PC-3 (cell line): ENCODE measurements around the gene ALG12. TPM values are rescaled to one million over a fixed set of nuclear protein-coding genes. Genes with fewer than 3 reads are reported as not detected.
"Not testable (repeated sequence)": the region's sequence is repeated elsewhere in the genome, so short reads cannot be mapped to it uniquely, and the experiment has no call there.

Experiments used
- ATAC-seq: fragments of 200-7000 bp; cut with Tn5 transposase; 2 replicates; pipeline ENCODE4 v1.9.1; 2020; ENCODE audit warnings: mild to moderate bottlenecking, moderate library complexity
- BruUV-seq: library from RNA; stranded (reverse); fragments of 400-500 nt; replicated peaks from 2 replicates; lab custom pipeline; 2021; lab: Mats Ljungman, UMichigan
- CTCF ChIA-PET: fragments of 300-600 bp; sonication (Branson Sonifier 250); formaldehyde crosslinking; loops from one replicate; lab custom pipeline; 2022; ENCODE audit warnings: antibody characterized with exemption; lab: Charles Lee
- POLR2A ChIA-PET: fragments of 300-600 bp; sonication (Branson Sonifier 250); formaldehyde crosslinking; loops from one replicate; lab custom pipeline; 2022; ENCODE audit warnings: antibody characterized with exemption; ENCODE audit not compliant: unreplicated experiment; lab: Charles Lee
- DNase-seq: peaks from one replicate; pipeline ENCODE4 v3.0.0-alpha.2; 2015
- H2AFZ ChIP-seq: fragments of 300-600 bp; sonication (generic); 2 replicates; pipeline ENCODE4 v1.6.0; 2016; ENCODE audit warnings: antibody characterized with exemption, low read length
- H3F3A ChIP-seq: fragments of 300-600 bp; sonication (generic); one replicate; pipeline ENCODE4 v1.6.0; 2017; ENCODE audit warnings: antibody characterized with exemption, low read length, control low read depth, mild to moderate bottlenecking; ENCODE audit not compliant: unreplicated experiment
- H3K27ac ChIP-seq: fragments of 300-600 bp; sonication (generic); 2 replicates; pipeline ENCODE4 v1.5.1; 2016; ENCODE audit warnings: mild to moderate bottlenecking, low read length
- H3K27me3 ChIP-seq: fragments of 300-600 bp; sonication (generic); 2 replicates; pipeline ENCODE4 v1.6.1; 2016; ENCODE audit warnings: low read length, mixed read lengths
- H3K36me3 ChIP-seq: fragments of 300-600 bp; sonication (generic); 2 replicates; pipeline ENCODE4 v1.6.1; 2016; ENCODE audit warnings: low read depth, mixed run types, low read length, mixed read lengths
- H3K4me1 ChIP-seq: fragments of 300-600 bp; sonication (generic); 2 replicates; pipeline ENCODE4 v1.5.1; 2016; ENCODE audit warnings: low read length; ENCODE audit not compliant: insufficient read depth
- H3K4me2 ChIP-seq: fragments of 300-600 bp; sonication (generic); 2 replicates; pipeline ENCODE4 v1.6.0; 2016; ENCODE audit warnings: low read length
- H3K4me3 ChIP-seq: fragments of 300-600 bp; sonication (generic); 2 replicates; pipeline ENCODE4 v1.5.1; 2016; ENCODE audit warnings: mild to moderate bottlenecking, low read length, mixed read lengths
- H3K79me2 ChIP-seq: fragments of 300-600 bp; sonication (generic); 2 replicates; pipeline ENCODE4 v1.6.1; 2017; ENCODE audit warnings: low read length, mixed read lengths
- H3K9ac ChIP-seq: fragments of 300-600 bp; sonication (generic); 2 replicates; pipeline ENCODE4 v1.6.0; 2016; ENCODE audit warnings: mild to moderate bottlenecking, low read length
- H3K9me2 ChIP-seq: fragments of 300-600 bp; sonication (generic); replicated peaks from 2 replicates; pipeline ENCODE4 v1.6.1; 2016; ENCODE audit warnings: mixed run types, low read length, mixed read lengths
- H3K9me3 ChIP-seq: fragments of 300-600 bp; sonication (generic); 2 replicates; pipeline ENCODE4 v1.6.1; 2016; ENCODE audit warnings: low read length, mixed read lengths
- H4K20me1 ChIP-seq: fragments of 300-600 bp; sonication (generic); 2 replicates; pipeline ENCODE4 v1.6.1; 2016; ENCODE audit warnings: low read length, mixed read lengths
- CTCF ChIP-seq: fragments of 300-600 bp; sonication (generic); conservative IDR thresholded peaks from 2 replicates; pipeline ENCODE4 v1.5.1; 2017; ENCODE audit warnings: antibody characterized with exemption, low read depth, mild to moderate bottlenecking, low read length
- EZH2 ChIP-seq: fragments of 300-600 bp; sonication (generic); IDR thresholded peaks from one replicate; pipeline ENCODE4 v1.6.1; 2017; ENCODE audit warnings: antibody characterized with exemption, mild to moderate bottlenecking, low read length; ENCODE audit not compliant: unreplicated experiment
- EZH2phosphoT487 ChIP-seq: fragments of 300-600 bp; sonication (generic); IDR thresholded peaks from 2 replicates; pipeline ENCODE4 v1.6.1; 2018; ENCODE audit warnings: mild to moderate bottlenecking, antibody characterized with exemption, low read length, borderline replicate concordance
- intact Hi-C: fragments of 100-400 bp; cut with micrococcal nuclease; formaldehyde crosslinking; loops from 2 replicates; pipeline ENCODE4 v1.9.0; 2023
- total RNA-seq: library from RNA; depleted of rRNA; stranded (reverse); fragments of >200 nt; gene quantifications from 2 replicates; pipeline ENCODE4 v1.2.3, GENCODE V29; 2014

ALG12 gene
- total RNA-seq, 1 experiment from 2014 or later = 12.1 TPM

GRCh38 chr22:49852898-49853894 lies 65.0 kb downstream of the ALG12 start, which contains the start of gene ZBED4:
TSS of gene ZBED4 (plus strand) at chr22:49853844. CDS start at chr22:49883663, 29,819 bp downstream.
- peak within 1 kb of the TSS; percentile 82 for H3K27ac ChIP-seq
- TSS peak; percentile 85 for BruUV-seq
- no peaks in the 10 kb centered on the region for H3F3A ChIP-seq
- peak within 1 kb of the TSS; percentile 94 for H3K9ac ChIP-seq
- H4K20me1 ChIP-seq = peaks cover 23% of the 10 kb centered on the region
- peak within 1 kb of the TSS; percentile 87 for H2AFZ ChIP-seq
- H3K4me3 ChIP-seq = peak within 1 kb of the TSS; percentile 87
- TF ChIP-seq CTCF = no peak
- TF ChIP-seq EZH2 = no peak
- TF ChIP-seq EZH2phosphoT487 = no peak
- no peaks in the 10 kb centered on the region for H3K9me3 ChIP-seq
- H3K9me2 ChIP-seq = no peaks in the 10 kb centered on the region
- H3K4me1 ChIP-seq = peaks cover 11% of the 10 kb centered on the region; the same call in 1 of the 2 replicates
- H3K79me2 ChIP-seq = peaks cover 41% of the 10 kb centered on the region
- ATAC-seq (peak; percentile 73), DNase-seq (peak; percentile 97)
- CTCF ChIA-PET = no interaction called here
- intact Hi-C loops = loop anchor here (2.0 to 5.0 kb wide), 2 partner anchors 26 to 64 kb away; partner anchors contain the start of genes ALG12, BRD1 and CRELD2
- H3K4me2 ChIP-seq = peak within 1 kb of the TSS; percentile 96
- POLR2A ChIA-PET = no interaction called here
- no peaks in the 10 kb centered on the region; the same call in 1 of the 2 replicates for H3K36me3 ChIP-seq
- peaks cover 13% of the 10 kb centered on the region for H3K27me3 ChIP-seq

- H3K36me3 ChIP-seq, H3K9me2 ChIP-seq, H3K9me3 ChIP-seq, BruUV-seq, CTCF ChIA-PET, ATAC-seq, POLR2A ChIA-PET, DNase-seq, H3F3A ChIP-seq: not testable (repeated sequence)
- Histone ChIP-seq H2AFZ (peak overlapping the region; percentile 87), H3K9ac (peak overlapping the region; percentile 94), H3K4me3 (peak overlapping the region; percentile 87), H3K4me1 (peaks cover 11% of the 10 kb centered on the region; the same call in 1 of the 2 replicates), H3K27me3 (peaks cover 14% of the 10 kb centered on the region), H3K79me2 (peaks cover 34% of the 10 kb centered on the region), H3K27ac (peak overlapping the region; percentile 82; the same call in 1 of the 2 replicates), H3K4me2 (peak overlapping the region; percentile 96), H4K20me1 (peaks cover 23% of the 10 kb centered on the region)
- intact Hi-C loops = loop anchor here (2.0 to 5.0 kb wide), 2 partner anchors 26 to 65 kb away; partner anchors contain the start of genes ALG12, BRD1 and CRELD2
Observed at GRCh38 chr22:49852568-49852897, 65.7 kb downstream of the ALG12 start.

- no peak for ATAC-seq
- CTCF ChIA-PET = no interaction called here
- H3K4me1 ChIP-seq = peaks cover 10% of the 10 kb centered on the region; the same call in 1 of the 2 replicates
- TF ChIP-seq EZH2 (no peak), EZH2phosphoT487 (no peak), CTCF (no peak)
- peaks cover 18% of the 10 kb centered on the region for H4K20me1 ChIP-seq
- H3K4me2 ChIP-seq = no peak overlapping the region
- H3K36me3 ChIP-seq = no peaks in the 10 kb centered on the region
- no peak for DNase-seq
- BruUV-seq = no TSS peak
- H3K27ac ChIP-seq = no peak overlapping the region
- H3F3A ChIP-seq = no peaks in the 10 kb centered on the region
- POLR2A ChIA-PET = no interaction called here
- no peak overlapping the region for H2AFZ ChIP-seq
- H3K9me2 ChIP-seq = no peaks in the 10 kb centered on the region
- peaks cover 14% of the 10 kb centered on the region for H3K27me3 ChIP-seq
- no peaks in the 10 kb centered on the region for H3K9me3 ChIP-seq
- H3K79me2 ChIP-seq = peaks cover 21% of the 10 kb centered on the region
- intact Hi-C loops = loop anchor here (5.0 kb wide), 1 partner anchor 66 kb away; the partner anchor contains the start of genes ALG12 and CRELD2
- H3K4me3 ChIP-seq = no peak overlapping the region
- no peak overlapping the region for H3K9ac ChIP-seq
Observed at GRCh38 chr22:49850959-49851802, 67.1 kb downstream of the ALG12 start.
